ENCODE measurements around the gene KIF19. TPM values are rescaled to one million over a fixed set of nuclear protein-coding genes. Genes with fewer than 3 reads are reported as not detected.
A peak's percentile ranks its signal among the peaks of the same experiment; 100 is the strongest.

The KIF19 gene
- polyA plus RNA-seq, 2 of the 4 experiments (the other 2 are of a cell fraction) = not detected

GRCh38 chr17:74380086-74380958 is 54.3 kb downstream of the KIF19 start:
- POLR2A ChIA-PET = interaction anchor here (1.6 to 2.5 kb wide), 2 partner anchors 50 to 74 kb away, joined by 4 to 14 read pairs; no protein-coding TSS in a partner anchor
- Histone ChIP-seq H3K4me2 (peak overlapping the region; percentile 68), H3K9me3 (no peaks in the 10 kb centered on the region), H3K4me1 (peaks cover 14% of the 10 kb centered on the region), H3K4me3 (0 out of 3 replicates have a peak overlapping the region, but pooled peaks have one; percentile 4), H3K27ac (peak overlapping the region; percentile 36 to 80; a peak in 5 of 6 replicates)
- FAIRE-seq (no peak), DNase-seq (ENCODE audit: low read depth in 1 of 2, low spot score in 1 of 2) (peak in 1 of 2 experiments; percentile 44), ATAC-seq (peak; percentile 47 to 66)
- WGBS (ENCODE audit: missing lambda C conversion rate) = 29% methylated on average over 17 of the region's 17 CpGs
- CTCF ChIA-PET = interaction anchor here (0.6 to 25.8 kb wide), 37 partner anchors 8 to 401 kb away, joined by 3 to 674 read pairs (median 6); partner anchors contain the start of genes BTBD17, CD300A, CD300LB and GPR142
- no peak for TF ChIP-seq CBX2 (IDR thresholded peaks at IDR 0.05; ENCODE audit: borderline replicate concordance, low read depth)
- TF ChIP-seq MAZ (IDR thresholded peaks at IDR 0.05; ENCODE audit: borderline replicate concordance, low read depth, low read length) = no peak
- no peak for TF ChIP-seq RCOR1 (IDR thresholded peaks at IDR 0.05; ENCODE audit: low read depth, low read length)
- TF ChIP-seq SMC3 (IDR thresholded peaks at IDR 0.05) = peak; percentile 8; the same call in 1 of the 3 replicates
- TF ChIP-seq MYC (IDR thresholded peaks at IDR 0.05; ENCODE audit: borderline replicate concordance, low read length) = no peak
- peak in 1 of 2 experiments; percentile 18; a peak in 1 of 5 replicates for TF ChIP-seq RAD21 (conservative IDR thresholded peaks at IDR 0.05 in 1 of 2, IDR thresholded peaks at IDR 0.05 in 1 of 2)
- no peak for TF ChIP-seq TP53 (CRISPR knock-in tag; IDR thresholded peaks at IDR 0.05)
- TF ChIP-seq CHD2 (IDR thresholded peaks at IDR 0.05; ENCODE audit: low read length, partially characterized antibody) = no peak
- no peak for TF ChIP-seq GATA3 (IDR thresholded peaks at IDR 0.05; ENCODE audit: borderline replicate concordance)
- TF ChIP-seq ESRRA (IDR thresholded peaks at IDR 0.05; ENCODE audit: borderline replicate concordance, low read length) = no peak
- no peak for TF ChIP-seq KDM5A (IDR thresholded peaks at IDR 0.05)
- no peak for TF ChIP-seq CHD4 (IDR thresholded peaks at IDR 0.05; ENCODE audit: borderline replicate concordance)
- no peak for TF ChIP-seq HDAC2 (IDR thresholded peaks at IDR 0.05)
- TF ChIP-seq JUN (IDR thresholded peaks at IDR 0.05) = no peak
- TF ChIP-seq E2F6 (IDR thresholded peaks at IDR 0.05; ENCODE audit: borderline replicate concordance, low read depth) = no peak
- TF ChIP-seq JUNB (IDR thresholded peaks at IDR 0.05) = no peak
- TF ChIP-seq EHF (CRISPR knock-in tag; IDR thresholded peaks at IDR 0.05) = no peak
- peak; percentile 16; the same call in 1 of the 3 replicates for TF ChIP-seq CTCF (IDR thresholded peaks at IDR 0.05)

- Histone ChIP-seq H3K4me3 (no peak overlapping the region), H3K9me3 (no peaks in the 10 kb centered on the region), H3K4me1 (peaks cover 14% of the 10 kb centered on the region), H3K4me2 (peak overlapping the region; percentile 68; the same call in 2 of the 3 replicates), H3K27ac (peak overlapping the region in 1 of 2 experiments; percentile 80; a peak in 3 of 6 replicates)
- FAIRE-seq = no peak
- ChIA-PET CTCF (interaction anchor here (0.6 to 25.8 kb wide), 22 partner anchors 7 to 355 kb away, joined by 3 to 674 read pairs (median 22); partner anchors contain the start of genes BTBD17, CD300A, CD300LB and GPR142), POLR2A (interaction anchor here (2.5 kb wide), 1 partner anchor 49 kb away, joined by 14 read pairs; no protein-coding TSS in a partner anchor)
- no peak for ATAC-seq
- TF ChIP-seq CTCF (IDR thresholded peaks at IDR 0.05) (0 out of 3 replicates have a peak, but pooled peaks have one; percentile 3), SREBF2 (IDR thresholded peaks at IDR 0.05) (no peak)
- WGBS (ENCODE audit: missing lambda C conversion rate) = 80% methylated on average over 15 of the region's 15 CpGs
- DNase-seq (ENCODE audit: low read depth in 1 of 2, low spot score in 1 of 2) = no peak
Observed at GRCh38 chr17:74380959-74381808, 55.2 kb downstream of the KIF19 start.

All from A549 (cell line).